Testis (tissue), 2 donors: ENCODE results near the gene FAM234A.

Experiments used
- CTCF ChIP-seq, 3 experiments: fragments of 450-650 bp in 2 of 3; fragments of 200-600 bp in 1 of 3; sonication (generic) in 1 of 3; IDR thresholded peaks; one replicate each; pipeline ENCODE4 v1.5.1; 2016 to 2019; ENCODE audit warnings: antibody characterized with exemption in 3 of 3, mild to moderate bottlenecking in 2 of 3, moderate library complexity in 1 of 3
- POLR2A ChIP-seq: fragments of 450-650 bp; IDR thresholded peaks from one replicate; pipeline ENCODE4 v1.6.1; 2017; ENCODE audit warnings: antibody characterized with exemption, mild to moderate bottlenecking, moderate library complexity

GRCh38 chr16:230949-231348 lies 3.7 kb upstream of the FAM234A start:
- TF ChIP-seq CTCF (IDR thresholded peaks at IDR 0.05) (no peak), POLR2A (no peak)
